Omental fat pad (tissue), 4 donors: ENCODE results near the gene SFXN1. TPM values are rescaled to one million over a fixed set of nuclear protein-coding genes. Genes with fewer than 3 reads are reported as not detected.

ENCODE experiments used
- ATAC-seq: fragments of 150-250 bp; one replicate; pipeline ENCODE4 v1.9.1; 2016; ENCODE audit warnings: mild to moderate bottlenecking, moderate library complexity; ENCODE audit not compliant: low FRiP score
- DNase-seq: peaks from one replicate; pipeline ENCODE4 v3.0.0-alpha.2; 2019; ENCODE audit warnings: low spot score
- total RNA-seq, 4 donors: library from RNA; depleted of rRNA; stranded (reverse); fragments of >200 nt; gene quantifications; one replicate each; pipeline ENCODE4 v1.1.0, GENCODE V29; 2016
- TF ChIP-seq, protein P1 (sequence below), 3 donors: fragments of 450-650 bp; IDR thresholded peaks; one replicate each; pipeline ENCODE4 v1.5.1; 2016 to 2017; ENCODE audit warnings: antibody characterized with exemption in 3 of 3, mild to moderate bottlenecking in 3 of 3, moderate library complexity in 2 of 3

Gene SFXN1
- total RNA-seq, 4 donors from 2014 or later, result 18.8 to 32.6 (median 23.7) TPM

DNA sequence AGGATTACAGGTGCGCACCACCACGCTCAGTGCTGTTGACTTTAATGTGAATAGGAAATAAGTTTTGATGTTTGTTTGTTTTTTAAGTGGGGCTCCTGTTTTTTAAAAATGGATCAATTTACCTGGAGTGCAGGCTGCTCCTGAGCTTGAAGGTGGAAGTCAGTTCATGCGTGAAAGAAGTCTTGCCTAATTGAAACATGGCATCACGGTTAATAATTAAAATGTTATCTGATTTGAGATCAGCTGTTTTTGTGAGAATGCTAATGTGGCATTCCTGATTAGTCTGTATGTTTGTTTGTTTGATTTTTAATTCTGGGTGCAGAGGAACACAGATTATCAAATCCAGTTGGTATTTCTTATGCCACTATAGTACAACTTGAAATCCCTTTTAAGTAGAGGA, 6.5 kb downstream of the SFXN1 start:
- ATAC-seq, result no peak
- DNase-seq, result no peak
- TF ChIP-seq, protein P1, sequence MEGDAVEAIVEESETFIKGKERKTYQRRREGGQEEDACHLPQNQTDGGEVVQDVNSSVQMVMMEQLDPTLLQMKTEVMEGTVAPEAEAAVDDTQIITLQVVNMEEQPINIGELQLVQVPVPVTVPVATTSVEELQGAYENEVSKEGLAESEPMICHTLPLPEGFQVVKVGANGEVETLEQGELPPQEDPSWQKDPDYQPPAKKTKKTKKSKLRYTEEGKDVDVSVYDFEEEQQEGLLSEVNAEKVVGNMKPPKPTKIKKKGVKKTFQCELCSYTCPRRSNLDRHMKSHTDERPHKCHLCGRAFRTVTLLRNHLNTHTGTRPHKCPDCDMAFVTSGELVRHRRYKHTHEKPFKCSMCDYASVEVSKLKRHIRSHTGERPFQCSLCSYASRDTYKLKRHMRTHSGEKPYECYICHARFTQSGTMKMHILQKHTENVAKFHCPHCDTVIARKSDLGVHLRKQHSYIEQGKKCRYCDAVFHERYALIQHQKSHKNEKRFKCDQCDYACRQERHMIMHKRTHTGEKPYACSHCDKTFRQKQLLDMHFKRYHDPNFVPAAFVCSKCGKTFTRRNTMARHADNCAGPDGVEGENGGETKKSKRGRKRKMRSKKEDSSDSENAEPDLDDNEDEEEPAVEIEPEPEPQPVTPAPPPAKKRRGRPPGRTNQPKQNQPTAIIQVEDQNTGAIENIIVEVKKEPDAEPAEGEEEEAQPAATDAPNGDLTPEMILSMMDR (IDR thresholded peaks at IDR 0.05), result no peak

GRCh38 chr5:175485631-175486030, 7.3 kb downstream of the SFXN1 start:
- TF ChIP-seq, protein P1 (IDR thresholded peaks at IDR 0.05), result no peak
- ATAC-seq (no peak), DNase-seq (no peak)

- TF ChIP-seq, protein P1 (IDR thresholded peaks at IDR 0.05), result no peak
- ATAC-seq, result no peak
- no peak for DNase-seq
These were observed 9.3 kb downstream of the SFXN1 start for GRCh38 chr5:175487514-175488222.

DNA sequence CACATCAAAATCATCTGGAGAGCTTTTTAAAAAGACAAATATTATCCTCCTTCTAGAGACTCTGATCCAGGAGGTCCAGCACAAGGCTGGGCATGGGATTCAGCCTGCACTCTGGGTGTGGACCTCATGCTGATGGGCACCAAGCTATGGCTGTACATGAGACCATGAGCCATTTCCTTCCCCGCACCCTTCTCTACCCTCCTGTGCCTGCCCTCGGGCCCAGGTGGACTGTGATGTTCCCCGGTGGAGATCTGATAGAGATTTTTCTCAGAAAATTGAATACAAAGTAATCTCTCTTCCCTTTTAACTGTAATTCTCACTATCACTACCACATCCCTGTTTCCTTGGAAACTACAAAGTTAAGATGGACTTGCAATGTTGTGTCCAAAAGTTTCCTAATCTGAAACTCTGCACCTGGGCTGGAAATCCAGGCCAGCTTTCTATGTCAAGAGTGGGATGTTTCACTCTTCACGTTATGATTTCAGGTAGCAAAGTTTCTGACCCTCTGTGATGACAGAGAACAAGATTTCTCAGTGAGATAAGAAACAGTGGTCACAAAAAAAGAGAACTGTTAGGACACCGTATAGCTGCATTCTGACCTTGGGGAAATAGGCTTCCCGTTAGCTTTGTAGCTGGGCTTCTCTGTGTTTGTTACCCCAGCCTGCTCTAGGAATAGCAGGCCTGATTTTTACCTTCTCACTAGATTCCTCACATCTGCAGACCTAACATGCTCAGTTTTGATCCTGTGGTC, 11.5 kb downstream of the SFXN1 start:
- no peak for ATAC-seq
- TF ChIP-seq, protein P1 (IDR thresholded peaks at IDR 0.05), result no peak
- DNase-seq, result no peak

GRCh38 chr5:175491223-175491622, 12.9 kb downstream of the SFXN1 start:
- TF ChIP-seq, protein P1 (IDR thresholded peaks at IDR 0.05), result no peak
- no peak for DNase-seq
- ATAC-seq, result no peak

GRCh38 chr5:175493260-175493659, 14.9 kb downstream of the SFXN1 start:
- TF ChIP-seq, protein P1 (IDR thresholded peaks at IDR 0.05), result no peak
- ATAC-seq, result no peak
- DNase-seq, result no peak

GRCh38 chr5:175493726-175494125, 15.4 kb downstream of the SFXN1 start:
- TF ChIP-seq, protein P1 (IDR thresholded peaks at IDR 0.05), result no peak
- DNase-seq (no peak), ATAC-seq (no peak)
